AG09319 (cell line): ENCODE measurements around the gene TAL2.

Experiments used
- DNase-seq: peaks from one replicate; pipeline ENCODE4 v3.0.0-alpha.2; 2010; ENCODE audit warnings: low read depth; ENCODE audit errors: extremely low read depth
- CTCF ChIP-seq: IDR thresholded peaks from 2 replicates; pipeline ENCODE4 v1.5.1; 2011; ENCODE audit warnings: low read depth, mild to moderate bottlenecking, inconsistent platforms, low read length, moderate library complexity

Gene TAL2

GRCh38 chr9:105708405-105708804, 46.1 kb downstream of the TAL2 start:
- DNase-seq: no peak
- TF ChIP-seq CTCF: no peak

GRCh38 chr9:105710638-105711037, 48.4 kb downstream of the TAL2 start:
- TF ChIP-seq CTCF: no peak
- no peak for DNase-seq

GRCh38 chr9:105711867-105712266, 49.6 kb downstream of the TAL2 start:
- no peak for DNase-seq
- no peak for TF ChIP-seq CTCF

- no peak for TF ChIP-seq CTCF
- no peak for DNase-seq
Observed at GRCh38 chr9:105712297-105712696, 50.0 kb downstream of the TAL2 start.
